IPS DF 4.7 (cell line): ENCODE measurements around the gene ENDOV.

Experiments used
- DNase-seq: peaks from one replicate; pipeline ENCODE4 v3.0.0-alpha.2; 2013; ENCODE audit warnings: low spot score; ENCODE audit errors: extremely low read depth

ENDOV gene

DNA sequence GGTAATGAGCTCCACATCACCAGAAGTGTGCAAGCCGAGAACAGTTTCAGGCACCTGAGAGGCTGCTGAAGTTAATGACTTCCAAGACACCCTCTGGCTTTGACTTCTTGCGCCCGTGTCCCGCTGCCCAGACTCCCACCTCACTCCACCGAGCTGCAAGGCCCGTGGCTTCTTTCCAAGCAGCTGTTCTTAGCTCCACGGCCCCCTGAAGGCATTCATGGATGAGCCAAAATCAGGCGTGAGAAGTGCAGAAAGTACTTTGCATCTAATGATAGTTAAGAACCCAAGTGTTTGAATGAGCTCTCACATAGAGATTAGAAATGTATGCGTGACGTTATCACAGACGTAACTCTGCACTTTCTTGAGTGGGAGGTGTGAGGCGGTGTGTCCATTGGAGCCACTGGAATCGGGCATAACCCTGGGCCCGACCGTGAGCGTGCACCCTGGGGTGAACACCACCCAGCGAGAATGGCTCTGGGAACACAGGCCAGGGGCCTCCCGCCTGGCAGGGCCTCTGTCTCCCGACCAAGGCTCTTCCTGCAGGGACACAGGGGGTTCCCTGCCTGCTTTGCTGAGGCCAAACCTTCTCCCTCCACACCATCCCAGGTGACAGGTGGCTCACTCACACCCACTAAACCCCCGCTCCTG lies 50.5 kb downstream of the ENDOV start:
- DNase-seq = no peak

DNA sequence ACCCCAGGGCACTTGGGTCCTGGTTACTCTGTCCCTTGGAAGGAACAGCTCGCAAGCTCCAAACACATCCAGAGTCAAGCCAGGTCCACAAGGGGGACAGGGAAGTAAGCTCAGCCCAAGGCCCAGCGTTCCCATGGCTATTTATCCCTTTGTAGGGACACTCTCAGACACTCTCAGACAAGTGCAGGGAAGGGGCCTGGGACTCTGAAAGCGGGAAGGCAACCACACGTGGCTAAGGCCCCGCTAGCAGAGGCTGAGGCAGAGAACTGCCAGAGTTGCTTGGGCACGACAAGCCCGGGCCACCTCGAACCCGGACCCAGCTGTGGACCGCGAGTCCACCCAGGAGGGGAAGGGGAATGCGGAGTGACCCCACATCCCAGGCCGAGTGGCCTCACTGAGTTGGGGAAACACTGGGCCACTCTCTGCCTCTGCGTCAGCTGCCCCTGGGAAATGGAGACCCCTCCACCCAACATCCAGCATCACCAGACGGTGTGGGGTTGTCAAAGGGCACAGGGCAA lies 51.3 kb downstream of the ENDOV start:
- no peak for DNase-seq

DNA sequence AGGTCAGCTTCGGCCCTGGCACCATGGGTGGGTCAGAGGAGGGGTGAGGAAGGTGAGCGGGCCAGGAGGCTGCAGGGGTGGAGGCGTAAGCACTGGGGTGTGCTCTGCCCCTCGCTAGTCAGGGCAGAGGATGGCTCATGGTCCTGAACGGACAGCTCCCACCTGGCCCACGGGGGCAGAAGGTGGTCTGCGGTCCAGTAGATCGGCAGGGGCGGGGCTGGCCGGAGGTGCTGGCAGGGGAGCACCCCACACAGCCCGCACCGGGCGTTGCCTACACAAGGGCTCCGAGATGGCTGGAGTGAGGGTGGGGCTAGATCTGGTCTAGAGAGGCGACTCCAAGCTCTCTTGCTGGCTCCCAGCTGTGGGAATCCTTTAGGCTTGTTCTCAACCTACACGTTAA lies 53.3 kb downstream of the ENDOV start:
- DNase-seq = no peak

DNA sequence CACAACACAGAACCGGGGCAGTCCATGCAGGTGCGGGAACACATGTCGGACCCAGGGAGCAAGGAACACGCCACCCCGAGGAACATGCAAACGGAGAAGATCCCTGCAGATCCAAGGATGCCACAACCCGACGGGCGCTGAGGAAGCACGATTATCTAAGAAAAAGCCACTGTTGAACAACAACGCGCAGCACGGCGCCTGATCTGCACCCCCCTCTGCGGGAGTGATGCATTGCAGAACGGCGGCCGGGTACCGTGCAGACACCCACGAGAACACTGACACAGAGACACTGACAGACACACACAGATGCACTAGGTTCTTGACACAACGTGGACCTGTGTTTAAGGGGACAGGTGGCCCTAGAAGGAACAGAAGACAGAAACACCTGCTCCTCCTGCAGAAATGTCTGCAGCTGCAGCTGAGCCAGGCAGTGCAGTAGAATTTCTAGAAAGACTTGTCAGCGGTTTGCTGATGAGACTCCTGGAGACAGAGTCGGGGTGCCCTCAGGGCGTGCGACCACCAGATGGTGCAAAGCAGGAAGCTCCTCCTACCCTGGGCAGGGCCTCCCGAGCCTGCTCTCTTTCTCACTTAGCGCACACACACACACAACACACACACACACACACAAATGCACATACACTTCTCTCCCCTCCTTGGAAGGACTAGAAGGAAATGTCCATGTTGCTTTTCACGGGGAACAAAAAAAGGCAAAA lies 54.0 kb downstream of the ENDOV start:
- DNase-seq = no peak

DNA sequence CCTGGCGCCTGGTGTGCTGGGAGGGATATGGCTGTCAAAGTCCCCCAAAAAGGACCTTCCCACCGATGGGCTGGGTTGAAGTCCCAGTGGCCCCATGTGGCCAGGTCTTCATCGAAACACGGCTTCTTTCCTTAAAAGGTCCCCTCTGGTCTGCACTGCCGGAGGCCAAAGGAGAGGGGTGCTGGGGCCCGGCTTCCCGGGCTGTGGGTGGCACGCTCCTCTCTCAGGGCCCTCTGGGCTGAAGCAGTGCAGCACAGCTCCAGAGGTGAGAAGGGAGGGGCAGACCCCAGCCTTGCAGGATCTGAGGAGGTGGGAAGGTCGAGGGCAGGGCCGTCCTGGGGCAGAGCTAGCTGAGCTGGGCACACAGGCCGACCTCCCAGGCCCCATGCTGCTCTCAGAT lies 54.7 kb downstream of the ENDOV start:
- no peak for DNase-seq

DNA sequence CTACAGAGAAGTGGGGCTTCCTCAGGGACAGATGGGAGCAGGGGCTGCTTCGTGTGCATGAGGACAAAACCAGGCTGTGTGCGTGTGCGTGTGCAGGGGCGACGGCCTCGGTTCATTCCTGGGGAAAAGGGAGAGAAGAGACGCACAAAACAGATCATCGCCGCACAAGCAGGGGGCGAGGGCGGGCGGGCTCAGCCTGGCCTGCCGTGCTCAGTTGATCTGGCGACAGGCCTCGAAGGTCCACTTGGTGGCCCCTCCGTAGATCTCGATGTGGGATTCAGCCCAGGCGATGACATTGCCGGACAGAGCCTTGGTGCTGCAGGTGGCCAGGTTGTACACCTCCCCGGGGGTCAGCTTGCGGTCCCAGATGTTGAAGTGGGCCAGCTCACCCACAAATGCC lies 55.6 kb downstream of the ENDOV start:
- DNase-seq = no peak

DNA sequence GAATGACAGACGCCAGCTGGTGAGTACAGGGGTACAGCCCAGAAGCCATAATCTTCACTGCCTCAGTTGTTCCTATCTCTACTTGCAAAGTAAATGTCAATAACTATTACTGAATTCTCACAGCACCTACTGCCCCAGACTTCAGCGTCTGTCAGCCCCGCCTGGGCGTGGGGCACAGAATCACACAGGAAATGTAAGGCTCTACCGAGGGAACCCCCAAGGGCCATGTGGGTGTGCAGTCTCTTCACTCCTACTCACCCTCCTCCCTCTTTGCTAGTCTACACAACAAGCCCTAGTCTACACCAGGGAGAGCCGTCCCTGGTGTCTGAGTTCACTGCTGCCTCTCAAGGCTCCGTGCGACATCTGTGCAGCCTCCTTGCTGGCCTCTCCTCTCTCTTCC lies 57.0 kb downstream of the ENDOV start:
- DNase-seq = no peak

- no peak for DNase-seq
These were observed 58.0 kb downstream of the ENDOV start for GRCh38 chr17:80472996-80473395.

DNA sequence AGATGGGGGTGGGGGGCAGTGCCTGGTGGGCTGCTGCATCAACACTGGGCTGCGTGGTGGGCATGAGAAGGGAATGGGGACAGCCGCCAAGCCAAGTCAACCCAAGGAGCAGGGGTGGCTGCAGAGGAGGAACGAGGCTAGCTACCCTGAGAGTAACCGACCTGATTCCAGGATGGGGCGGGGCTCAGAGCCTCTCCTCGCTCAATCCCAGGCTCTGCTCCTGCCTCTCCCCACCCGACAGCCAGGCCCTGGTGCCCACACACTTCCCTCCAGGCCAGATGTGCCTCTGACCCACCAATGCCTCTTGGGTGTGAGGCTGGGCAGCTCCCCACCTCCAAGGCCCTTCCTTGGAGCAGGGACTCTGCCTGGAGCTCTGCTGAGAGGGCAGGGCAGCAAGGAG lies 58.7 kb downstream of the ENDOV start:
- DNase-seq = no peak

DNA sequence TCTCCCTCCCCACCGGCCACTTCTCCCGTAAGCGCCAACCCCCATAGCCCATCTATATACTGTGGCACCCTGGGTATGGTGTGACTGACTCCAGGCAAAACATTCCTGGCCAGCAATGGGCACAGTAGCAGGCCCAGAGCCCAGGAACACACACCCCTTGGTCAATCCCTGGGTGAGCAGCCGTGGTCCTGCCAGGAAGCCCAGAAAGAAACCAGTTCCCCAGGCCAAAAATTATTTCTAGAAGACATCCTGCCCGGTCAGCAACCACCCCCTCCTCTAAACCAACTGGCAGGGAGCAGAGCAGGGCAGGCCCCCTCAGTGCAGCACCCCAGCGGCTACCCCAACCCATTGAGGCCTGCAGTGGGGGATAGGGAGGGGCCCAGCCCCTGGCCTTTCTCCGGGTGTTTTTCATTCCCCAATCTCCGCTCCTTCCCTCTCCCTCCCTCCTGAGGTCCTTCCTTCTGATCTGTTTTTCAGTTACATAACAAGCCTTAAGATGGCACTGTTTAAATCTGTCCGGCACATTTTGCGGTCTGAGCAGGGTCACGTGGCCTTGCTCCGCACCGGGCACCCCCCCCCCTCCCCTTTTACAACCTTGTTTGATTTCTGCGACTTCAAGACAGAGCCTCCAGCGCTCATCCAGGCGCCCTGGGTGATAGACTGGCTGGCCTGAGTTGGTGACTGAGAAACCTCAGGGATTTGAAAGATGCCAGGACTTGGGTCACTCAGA lies 59.4 kb downstream of the ENDOV start:
- DNase-seq = no peak

DNA sequence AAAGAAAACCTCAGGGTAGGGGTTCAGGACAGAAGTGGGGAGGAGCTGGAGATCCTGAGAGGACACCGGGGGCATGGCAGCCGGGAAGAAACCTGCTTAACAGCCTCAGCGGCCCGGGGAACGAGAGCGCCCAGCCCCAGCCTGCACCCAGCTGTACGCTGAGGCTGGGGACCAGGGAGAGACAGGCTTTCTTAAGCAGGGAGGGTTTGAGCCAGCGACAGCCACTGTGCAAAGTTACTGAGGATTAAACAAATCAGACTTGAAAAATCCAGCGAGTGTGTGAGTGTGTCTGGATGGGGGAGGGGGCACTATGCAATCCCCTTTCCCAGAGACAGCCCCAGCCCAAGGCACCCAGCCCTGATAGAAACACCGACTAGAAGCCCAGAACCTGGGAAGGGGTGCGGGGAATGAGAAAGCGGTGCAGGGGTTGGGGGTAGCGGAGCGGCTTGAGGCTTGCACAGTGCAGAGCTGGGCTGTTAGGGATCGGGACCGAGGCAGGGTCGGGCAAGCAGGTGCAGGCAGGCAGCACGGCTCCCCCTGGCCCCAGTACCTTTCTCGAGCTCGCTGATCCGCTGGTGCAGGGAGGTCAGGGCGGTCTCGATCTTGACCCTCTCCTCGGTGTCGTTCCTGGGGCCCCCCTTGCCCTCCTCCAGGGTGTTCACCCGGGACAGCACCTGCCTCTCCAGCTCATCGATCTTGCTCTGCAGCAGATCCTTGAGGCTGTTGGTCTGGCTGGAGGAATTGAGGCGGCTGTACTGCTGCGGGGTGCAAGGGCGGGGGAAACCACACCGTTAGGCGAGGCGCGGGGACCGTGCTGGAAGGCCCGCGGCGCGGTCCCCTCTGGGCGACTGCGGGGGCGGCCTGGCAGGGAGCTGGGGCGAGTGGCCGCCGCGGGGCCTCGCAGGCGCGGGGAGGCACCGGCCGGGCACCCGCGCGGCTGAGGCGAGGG lies 60.3 kb downstream of the ENDOV start:
- no peak for DNase-seq

DNA sequence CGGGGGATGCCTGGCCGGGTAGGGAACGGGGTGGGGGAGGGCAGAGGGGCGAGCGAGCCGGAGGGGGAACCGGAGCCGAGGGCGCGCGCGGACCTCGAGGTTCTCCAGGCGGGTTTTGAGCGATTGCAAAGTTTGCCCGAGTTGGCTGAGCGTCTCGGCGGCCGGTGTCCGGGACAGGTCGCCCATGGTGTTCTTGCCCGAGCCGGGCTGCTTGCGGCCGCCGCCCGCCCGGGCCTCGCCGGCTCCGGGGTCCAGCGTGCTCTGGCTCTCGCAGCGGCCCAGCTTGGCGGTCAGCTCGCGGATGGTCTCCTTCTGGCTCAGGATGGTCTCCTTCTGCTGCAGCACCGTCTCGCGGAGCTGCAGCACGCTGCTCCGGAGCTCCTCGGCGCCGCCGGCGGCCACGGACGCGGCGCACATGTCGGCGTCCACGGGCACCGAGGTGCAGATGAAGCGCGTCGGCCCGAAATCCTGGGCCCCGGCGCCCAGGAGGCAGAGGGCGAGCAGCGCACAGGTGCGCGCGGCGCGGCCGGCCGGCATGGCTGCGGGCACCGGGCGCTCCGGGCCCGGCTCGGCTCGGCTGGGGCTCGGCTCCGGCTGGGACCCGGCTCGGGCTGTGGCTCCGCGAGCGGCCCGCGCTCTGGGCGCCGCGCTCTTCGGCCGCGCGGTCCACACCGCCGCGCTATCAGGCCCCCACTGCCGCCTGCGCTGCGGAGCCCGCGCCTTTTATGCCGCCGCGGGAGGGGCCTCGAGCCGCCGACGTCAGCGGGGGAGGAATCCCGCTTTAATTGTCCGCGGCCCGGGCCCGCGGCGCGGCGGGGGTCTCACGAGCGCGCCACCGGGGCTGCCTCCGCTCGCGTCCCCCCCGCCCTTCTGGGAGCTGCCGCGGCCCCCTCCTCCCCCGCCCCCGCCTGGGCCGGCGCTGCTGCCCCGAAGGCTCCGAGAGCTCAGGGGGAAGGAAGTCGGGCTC lies 61.2 kb downstream of the ENDOV start, which contains the start of gene NPTX1:
TSS of gene NPTX1 (minus strand) at position 698 of the 967 bp plus-strand sequence. CDS start at position 537, 161 bp downstream.
- no peak for DNase-seq

DNA sequence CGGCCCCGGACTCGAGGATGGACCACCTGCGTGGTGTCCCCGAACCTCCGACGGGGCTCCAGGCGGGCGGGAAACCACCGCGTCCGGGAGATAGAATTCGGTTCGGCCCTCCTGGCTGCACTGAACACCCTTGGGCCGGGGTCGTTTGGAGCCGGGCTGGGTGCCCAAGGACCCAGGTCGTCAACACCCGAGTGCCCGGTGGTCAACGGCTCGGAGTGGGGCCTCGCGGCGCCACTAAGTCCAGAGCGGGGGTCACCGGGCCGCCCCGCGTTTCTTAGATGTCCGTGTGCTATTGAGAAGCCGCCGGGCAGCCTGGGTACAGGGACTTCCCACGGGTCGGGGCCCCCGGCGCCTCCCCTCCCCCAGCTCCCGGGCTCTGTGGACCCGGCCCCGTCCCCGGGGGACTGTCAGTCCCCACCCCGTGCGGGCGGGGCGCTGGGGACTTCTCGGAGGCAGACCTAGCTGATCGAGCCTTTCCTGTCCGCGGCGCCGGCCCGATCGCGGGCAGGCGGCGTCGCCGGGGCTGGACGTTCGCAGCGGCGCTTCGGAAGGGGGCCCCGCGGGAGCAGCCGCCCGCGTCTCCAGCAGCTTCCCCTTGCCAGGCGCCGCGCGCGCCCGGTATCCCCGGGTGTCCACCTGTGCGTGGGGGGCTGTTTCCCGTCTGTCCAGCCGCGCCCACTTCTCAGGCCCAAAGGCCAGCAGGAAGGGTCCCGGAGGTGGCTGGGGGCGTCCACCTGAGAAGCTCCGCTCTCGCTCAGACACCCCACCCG lies 62.1 kb downstream of the ENDOV start:
- no peak for DNase-seq

GRCh38 chr17:80477647-80478478 lies 62.9 kb downstream of the ENDOV start:
- DNase-seq = no peak

GRCh38 chr17:80478487-80479245 lies 63.7 kb downstream of the ENDOV start:
- DNase-seq = no peak

- no peak for DNase-seq
These were observed 64.2 kb downstream of the ENDOV start for GRCh38 chr17:80479246-80479566.

- DNase-seq = no peak
These were observed 65.3 kb downstream of the ENDOV start for GRCh38 chr17:80480248-80480647.
